ENCODE results near the gene SUSD1. TPM values are rescaled to one million over a fixed set of nuclear protein-coding genes. Genes with fewer than 3 reads are reported as not detected.

The SUSD1 gene
- total RNA-seq, 1 donor from 2014 or later: 16.6 TPM

GRCh38 chr9:112065806-112066606 is 109.1 kb downstream of the SUSD1 start:
- H3K27ac ChIP-seq (ENCODE audit: low read depth, low read length): peak overlapping the region; percentile 94

GRCh38 chr9:112064871-112065270 is 110.2 kb downstream of the SUSD1 start:
- H3K9ac ChIP-seq (ENCODE audit: low read length): peak overlapping the region; percentile 71
- Mint-ChIP-seq H3K4me1 (ENCODE audit: low read depth, unreplicated experiment) (peaks cover 36% of the 10 kb centered on the region), H3K9me3 (ENCODE audit: unreplicated experiment) (peaks cover 9% of the 10 kb centered on the region), H3K27me3 (ENCODE audit: low read depth, unreplicated experiment) (no peaks in the 10 kb centered on the region), H3K4me3 (ENCODE audit: unreplicated experiment) (no peak overlapping the region), H3K36me3 (ENCODE audit: low read depth, unreplicated experiment) (peaks cover 6% of the 10 kb centered on the region), H3K27ac (ENCODE audit: unreplicated experiment) (peak overlapping the region; percentile 94)
- H3K79me2 ChIP-seq (ENCODE audit: insufficient read depth, low read length): no peaks in the 10 kb centered on the region
- H3K4me1 ChIP-seq (ENCODE audit: insufficient read depth, low read length): peaks cover 23% of the 10 kb centered on the region
- no peaks in the 10 kb centered on the region for H3K36me3 ChIP-seq (ENCODE audit: insufficient read depth, low read length)
- no peak overlapping the region for H3K4me3 ChIP-seq (ENCODE audit: insufficient read depth, low read depth, low read length)
- no peak overlapping the region for H3K4me2 ChIP-seq (ENCODE audit: low read length)
- H3K9me3 ChIP-seq (ENCODE audit: insufficient read depth, low read depth, low read length): no peaks in the 10 kb centered on the region
- H3K27me3 ChIP-seq (ENCODE audit: insufficient read depth, low read length): no peaks in the 10 kb centered on the region
- DNase-seq (ENCODE audit: low read depth) (no peak), FAIRE-seq (no peak)
- TF ChIP-seq EZH2 (IDR thresholded peaks at IDR 0.05; ENCODE audit: insufficient read depth, low read length) (no peak), CTCF (IDR thresholded peaks at IDR 0.05; ENCODE audit: insufficient read depth, low read depth, low read length) (no peak)
- peak overlapping the region; percentile 94 for H3K27ac ChIP-seq (ENCODE audit: low read depth, low read length)
- H2AFZ ChIP-seq (ENCODE audit: low read depth, low read length): no peak overlapping the region
- no peaks in the 10 kb centered on the region for H4K20me1 ChIP-seq (ENCODE audit: insufficient read depth, low read length)

More at GRCh38 chr9:112065806-112066606, 109.1 kb downstream of the SUSD1 start:
- Histone ChIP-seq H3K4me3 (ENCODE audit: insufficient read depth, low read depth, low read length) (no peak overlapping the region), H3K79me2 (ENCODE audit: insufficient read depth, low read length) (no peaks in the 10 kb centered on the region), H3K9ac (ENCODE audit: low read length) (peak overlapping the region; percentile 71), H3K4me2 (ENCODE audit: low read length) (peak overlapping the region; percentile 34), H4K20me1 (ENCODE audit: insufficient read depth, low read length) (no peaks in the 10 kb centered on the region), H3K36me3 (ENCODE audit: insufficient read depth, low read length) (no peaks in the 10 kb centered on the region), H3K4me1 (ENCODE audit: insufficient read depth, low read length) (peaks cover 15% of the 10 kb centered on the region), H2AFZ (ENCODE audit: low read depth, low read length) (no peak overlapping the region), H3K27me3 (ENCODE audit: insufficient read depth, low read length) (no peaks in the 10 kb centered on the region), H3K9me3 (ENCODE audit: insufficient read depth, low read depth, low read length) (no peaks in the 10 kb centered on the region)
- Mint-ChIP-seq H3K4me3 (ENCODE audit: unreplicated experiment) (no peak overlapping the region), H3K4me1 (ENCODE audit: low read depth, unreplicated experiment) (peaks cover 28% of the 10 kb centered on the region), H3K9me3 (ENCODE audit: unreplicated experiment) (peaks cover 9% of the 10 kb centered on the region), H3K27ac (ENCODE audit: unreplicated experiment) (peak overlapping the region; percentile 94), H3K27me3 (ENCODE audit: low read depth, unreplicated experiment) (no peaks in the 10 kb centered on the region), H3K36me3 (ENCODE audit: low read depth, unreplicated experiment) (peaks cover 6% of the 10 kb centered on the region)
- peak; percentile 87 for DNase-seq (ENCODE audit: low read depth)
- TF ChIP-seq EZH2 (IDR thresholded peaks at IDR 0.05; ENCODE audit: insufficient read depth, low read length) (no peak), CTCF (IDR thresholded peaks at IDR 0.05; ENCODE audit: insufficient read depth, low read depth, low read length) (no peak)
- no peak for FAIRE-seq

- Histone ChIP-seq H3K9me3 (ENCODE audit: insufficient read depth, low read depth, low read length) (no peaks in the 10 kb centered on the region), H2AFZ (ENCODE audit: low read depth, low read length) (no peak overlapping the region), H3K27me3 (ENCODE audit: insufficient read depth, low read length) (no peaks in the 10 kb centered on the region), H3K4me2 (ENCODE audit: low read length) (no peak overlapping the region), H3K4me1 (ENCODE audit: insufficient read depth, low read length) (peaks cover 30% of the 10 kb centered on the region), H3K79me2 (ENCODE audit: insufficient read depth, low read length) (no peaks in the 10 kb centered on the region), H4K20me1 (ENCODE audit: insufficient read depth, low read length) (no peaks in the 10 kb centered on the region), H3K4me3 (ENCODE audit: insufficient read depth, low read depth, low read length) (no peak overlapping the region), H3K36me3 (ENCODE audit: insufficient read depth, low read length) (no peaks in the 10 kb centered on the region), H3K27ac (ENCODE audit: low read depth, low read length) (no peak overlapping the region), H3K9ac (ENCODE audit: low read length) (no peak overlapping the region)
- Mint-ChIP-seq H3K9me3 (ENCODE audit: unreplicated experiment) (peaks cover 9% of the 10 kb centered on the region), H3K27me3 (ENCODE audit: low read depth, unreplicated experiment) (no peaks in the 10 kb centered on the region), H3K4me1 (ENCODE audit: low read depth, unreplicated experiment) (peaks cover 39% of the 10 kb centered on the region), H3K36me3 (ENCODE audit: low read depth, unreplicated experiment) (peaks cover 11% of the 10 kb centered on the region), H3K4me3 (ENCODE audit: unreplicated experiment) (no peak overlapping the region), H3K27ac (ENCODE audit: unreplicated experiment) (no peak overlapping the region)
- FAIRE-seq (no peak), DNase-seq (ENCODE audit: low read depth) (no peak)
- TF ChIP-seq EZH2 (IDR thresholded peaks at IDR 0.05; ENCODE audit: insufficient read depth, low read length): no peak
- TF ChIP-seq CTCF (IDR thresholded peaks at IDR 0.05; ENCODE audit: insufficient read depth, low read depth, low read length): no peak
Observed at GRCh38 chr9:112063586-112063985, 111.5 kb downstream of the SUSD1 start.
